ENCODE data around the gene PRR12.

PRR12 gene

GRCh38 chr19:49556412-49557398 is 34.3 kb upstream of the PRR12 start:
- DNase-seq (ENCODE audit: low read depth) = no peak
- TF ChIP-seq CTCF (conservative IDR thresholded peaks at IDR 0.05; ENCODE audit: low read depth, low read length) = no peak
- H3K4me3 ChIP-seq (ENCODE audit: low read length) = no peak overlapping the region

DNA sequence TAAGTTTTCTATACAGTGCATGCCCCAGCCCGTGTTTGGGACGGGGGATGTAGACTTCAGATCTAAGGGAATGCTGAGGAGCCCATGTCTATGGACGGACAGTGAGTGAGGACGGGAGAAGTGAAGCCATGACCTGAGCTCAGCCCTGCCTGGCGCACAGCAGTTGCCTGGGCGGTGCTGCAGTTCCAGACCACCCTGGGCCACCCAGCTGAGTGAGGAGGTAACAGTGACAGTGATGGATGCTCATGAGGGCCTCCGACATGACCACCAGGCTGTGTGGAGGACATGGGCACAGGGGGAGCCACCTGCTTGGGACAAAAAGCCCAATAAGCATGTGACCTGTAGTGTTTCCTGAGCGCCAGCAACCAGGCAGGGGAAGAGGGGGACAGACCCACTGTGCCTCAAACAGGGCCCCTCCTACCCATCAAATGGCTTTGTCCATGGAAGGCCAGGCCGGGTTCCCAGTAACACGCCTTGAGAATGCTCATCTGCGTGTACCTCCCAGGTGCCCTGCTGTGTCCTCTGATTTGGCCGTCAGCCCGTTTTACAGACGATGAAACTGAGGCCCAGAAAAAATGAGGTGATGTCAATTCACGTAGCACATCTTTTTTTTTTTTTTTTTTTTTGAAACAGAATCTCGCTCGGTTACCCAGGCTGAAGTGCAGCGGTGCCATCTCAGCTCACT is 33.2 kb upstream of the PRR12 start:
- no peak for TF ChIP-seq CTCF (conservative IDR thresholded peaks at IDR 0.05; ENCODE audit: low read depth, low read length)
- H3K4me3 ChIP-seq (ENCODE audit: low read length) = no peak overlapping the region
- DNase-seq (ENCODE audit: low read depth) = no peak

DNA sequence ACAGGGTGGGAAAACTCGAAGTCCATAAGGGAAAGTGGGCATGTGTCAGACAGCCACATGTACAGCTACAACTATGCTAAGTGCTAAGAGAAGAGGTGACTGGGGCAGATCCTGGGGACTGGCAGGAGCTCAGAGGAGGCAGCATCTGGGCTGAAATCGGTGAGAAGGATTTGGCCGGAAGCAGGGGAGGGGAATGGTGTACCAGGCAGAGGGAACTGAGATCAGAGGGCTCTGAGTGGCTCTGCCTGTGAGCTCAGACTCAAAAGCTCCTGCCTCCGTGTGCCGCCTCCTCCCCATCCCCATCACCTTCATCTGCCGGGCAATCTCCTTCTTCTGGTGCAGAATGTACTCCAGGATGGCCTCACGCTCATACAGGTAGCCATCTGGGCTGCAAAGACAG is 32.4 kb upstream of the PRR12 start:
- no peak for DNase-seq (ENCODE audit: low read depth)
- no peak overlapping the region for H3K4me3 ChIP-seq (ENCODE audit: low read length)
- no peak for TF ChIP-seq CTCF (conservative IDR thresholded peaks at IDR 0.05; ENCODE audit: low read depth, low read length)

DNA sequence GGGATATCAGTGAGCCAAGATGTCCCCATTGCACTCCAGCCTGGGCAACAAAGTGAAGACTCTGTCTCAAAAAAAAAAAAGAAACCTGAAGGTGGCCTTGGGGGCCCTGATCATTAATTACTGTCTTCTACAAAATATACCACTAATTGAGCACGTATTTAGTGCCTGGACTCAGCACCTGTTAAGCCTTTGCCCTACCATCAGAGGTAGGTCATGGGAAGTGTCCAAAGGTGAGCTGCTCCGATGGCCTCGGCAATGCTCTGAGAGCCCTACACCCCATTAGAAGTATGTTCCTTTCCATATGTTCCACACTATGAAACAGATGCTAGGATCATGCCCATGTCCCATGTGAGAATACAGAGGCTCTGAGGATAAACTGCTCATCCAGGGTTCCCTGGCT is 31.5 kb upstream of the PRR12 start:
- no peak overlapping the region for H3K4me3 ChIP-seq (ENCODE audit: low read length)
- TF ChIP-seq CTCF (conservative IDR thresholded peaks at IDR 0.05; ENCODE audit: low read depth, low read length) = no peak

GRCh38 chr19:49559928-49560327 is 31.1 kb upstream of the PRR12 start:
- DNase-seq (ENCODE audit: low read depth) = no peak
- TF ChIP-seq CTCF (conservative IDR thresholded peaks at IDR 0.05; ENCODE audit: low read depth, low read length) = no peak

More for the DNA sequence above, 31.5 kb upstream of the PRR12 start:
- no peak for DNase-seq (ENCODE audit: low read depth)

DNA sequence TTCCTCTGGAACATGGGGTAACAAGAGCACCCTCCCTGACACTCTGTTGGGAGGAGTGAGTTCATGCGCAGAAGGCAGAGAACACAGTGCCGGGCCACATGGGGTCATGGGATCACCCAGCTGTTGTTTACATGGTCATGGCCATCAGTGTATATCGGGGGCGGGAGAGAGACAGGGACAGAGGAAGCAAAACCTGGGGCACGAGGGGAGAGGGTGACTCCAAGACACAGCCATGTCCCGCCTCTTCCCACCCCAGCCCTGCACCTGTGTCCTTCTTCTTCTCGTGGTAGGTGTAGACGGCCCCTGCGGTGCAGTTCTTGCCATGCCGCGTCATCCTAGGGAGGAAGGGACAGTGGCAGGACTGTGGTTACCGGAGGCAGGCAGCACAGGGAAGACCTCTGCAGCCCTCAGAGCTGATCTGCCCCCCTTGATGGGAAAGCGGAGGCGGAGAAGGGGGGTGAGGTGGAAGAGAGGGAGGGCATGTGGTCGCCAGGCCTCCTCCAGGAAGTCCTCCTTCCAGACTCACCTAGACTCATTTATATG is 30.6 kb upstream of the PRR12 start:
- no peak overlapping the region for H3K4me3 ChIP-seq (ENCODE audit: low read length)
- no peak for TF ChIP-seq CTCF (conservative IDR thresholded peaks at IDR 0.05; ENCODE audit: low read depth, low read length)
- no peak for DNase-seq (ENCODE audit: low read depth)

More at GRCh38 chr19:49559928-49560327, 31.1 kb upstream of the PRR12 start:
- H3K4me3 ChIP-seq (ENCODE audit: low read length) = no peak overlapping the region

All from retinal pigment epithelial cell (primary cell).